ENCODE results near the gene NCOA4. TPM values are rescaled to one million over a fixed set of nuclear protein-coding genes. Genes with fewer than 3 reads are reported as not detected.

The NCOA4 gene
- total and polyA plus RNA-seq, 4 experiments from 2014 or later: 71.1 to 246 (median 118) TPM

DNA sequence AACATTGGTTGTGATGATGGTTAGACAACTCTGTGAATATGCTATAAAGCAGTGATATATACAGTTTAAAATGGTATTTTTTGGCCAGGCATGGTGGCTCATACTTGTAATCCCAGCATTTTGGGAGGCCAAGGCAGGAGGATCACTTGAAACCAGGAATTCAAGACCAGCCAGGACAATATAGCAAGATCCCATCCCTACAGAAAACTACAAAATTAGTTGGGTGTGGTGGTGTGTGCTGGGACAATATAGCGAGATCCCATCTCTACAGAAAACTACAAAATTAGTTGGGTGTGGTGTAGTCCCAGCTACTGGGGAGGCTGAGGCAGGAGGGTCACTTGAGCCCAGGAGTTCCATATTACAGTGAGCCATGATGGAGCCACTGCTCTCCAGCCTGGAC is 43.1 kb upstream of the NCOA4 start:
- Mint-ChIP-seq H3K4me3 (no peak overlapping the region), H3K36me3 (no peaks in the 10 kb centered on the region), H3K9me3 (peaks cover 0 to 2% (median 0%) of the 10 kb centered on the region in 8 donors), H3K27ac (peak overlapping the region in 1 of 7 donors; percentile 68), H3K27me3 (no peaks in the 10 kb centered on the region), H3K4me1 (peaks cover 8 to 22% (median 15%) of the 10 kb centered on the region in 4 donors)
- Histone ChIP-seq H3K4me1 (ENCODE audit: insufficient read depth, low read length) (peaks cover 10% of the 10 kb centered on the region), H3K36me3 (ENCODE audit: insufficient read depth, low read length) (no peaks in the 10 kb centered on the region), H3K27me3 (ENCODE audit: insufficient read depth, low read length) (no peaks in the 10 kb centered on the region), H3K9me3 (ENCODE audit: control insufficient read depth in 1 of 2, low read length in 2 of 2) (no peaks in the 10 kb centered on the region), H3K4me3 (ENCODE audit: low read length in 2 of 2) (no peak overlapping the region), H3K27ac (ENCODE audit: low read depth, low read length) (no peak overlapping the region)
- ChIA-PET POLR2A (ENCODE audit: partially characterized antibody) (no interaction called here), CTCF (ENCODE audit: partially characterized antibody) (interaction anchor here (1.0 kb wide), 1 partner anchor 10 kb away, joined by 6 read pairs; no protein-coding TSS in a partner anchor)
- DNase-seq: no peak
- intact Hi-C loops (cut with micrococcal nuclease): no loop called here

DNA sequence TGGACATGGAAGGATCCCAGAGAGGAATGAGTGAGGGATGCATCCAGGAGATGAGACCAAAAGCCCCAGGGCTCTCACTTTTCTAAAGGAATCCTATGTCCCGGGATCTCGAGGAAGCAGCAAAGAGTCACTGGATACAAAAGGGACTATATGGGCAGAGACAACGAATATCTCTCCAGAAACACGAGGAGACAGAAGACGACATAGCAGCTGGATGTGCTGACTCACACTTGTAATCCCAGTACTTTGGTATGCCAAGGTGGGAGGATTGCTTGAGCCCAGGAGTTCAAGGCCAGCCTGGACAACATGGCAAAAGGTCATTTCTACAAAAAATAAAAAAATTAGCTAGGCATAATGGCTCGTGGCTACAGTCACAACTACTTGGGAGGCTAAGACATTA is 40.3 kb upstream of the NCOA4 start:
- no peak for DNase-seq
- H3K4me3 Mint-ChIP-seq: no peak overlapping the region
- CTCF ChIA-PET (ENCODE audit: partially characterized antibody): interaction anchor here (1.2 kb wide), 1 partner anchor 41 kb away, joined by 4 read pairs; no protein-coding TSS in a partner anchor
- no peaks in the 10 kb centered on the region for H3K36me3 ChIP-seq (ENCODE audit: insufficient read depth, low read length)
- no peak overlapping the region for H3K27ac ChIP-seq (ENCODE audit: low read depth, low read length)
- peaks cover 0 to 5% (median 2%) of the 10 kb centered on the region in 4 donors for H3K4me1 Mint-ChIP-seq
- H3K27me3 ChIP-seq (ENCODE audit: insufficient read depth, low read length): no peaks in the 10 kb centered on the region
- intact Hi-C loops (cut with micrococcal nuclease): no loop called here
- H3K4me3 ChIP-seq (ENCODE audit: low read length in 2 of 2): no peak overlapping the region
- H3K27ac Mint-ChIP-seq: no peak overlapping the region
- no peaks in the 10 kb centered on the region for H3K27me3 Mint-ChIP-seq
- no peaks in the 10 kb centered on the region for H3K36me3 Mint-ChIP-seq
- no peaks in the 10 kb centered on the region for H3K4me1 ChIP-seq (ENCODE audit: insufficient read depth, low read length)
- POLR2A ChIA-PET (ENCODE audit: partially characterized antibody): interaction anchor here (0.7 to 1.9 kb wide), 3 partner anchors 9 to 25 kb away, joined by 3 to 9 read pairs (median 4); no protein-coding TSS in a partner anchor
- H3K9me3 Mint-ChIP-seq: peaks cover 0 to 2% (median 0%) of the 10 kb centered on the region in 8 donors
- H3K9me3 ChIP-seq (ENCODE audit: control insufficient read depth in 1 of 2, low read length in 2 of 2): no peaks in the 10 kb centered on the region

GRCh38 chr10:46069771-46070463 is 39.5 kb upstream of the NCOA4 start:
- H3K27me3 ChIP-seq (ENCODE audit: insufficient read depth, low read length): no peaks in the 10 kb centered on the region
- peak overlapping the region in 1 of 7 donors; percentile 5 for H3K27ac Mint-ChIP-seq
- CTCF ChIA-PET (ENCODE audit: partially characterized antibody): interaction anchor here (1.2 kb wide), 1 partner anchor 40 kb away, joined by 4 read pairs; no protein-coding TSS in a partner anchor

DNA sequence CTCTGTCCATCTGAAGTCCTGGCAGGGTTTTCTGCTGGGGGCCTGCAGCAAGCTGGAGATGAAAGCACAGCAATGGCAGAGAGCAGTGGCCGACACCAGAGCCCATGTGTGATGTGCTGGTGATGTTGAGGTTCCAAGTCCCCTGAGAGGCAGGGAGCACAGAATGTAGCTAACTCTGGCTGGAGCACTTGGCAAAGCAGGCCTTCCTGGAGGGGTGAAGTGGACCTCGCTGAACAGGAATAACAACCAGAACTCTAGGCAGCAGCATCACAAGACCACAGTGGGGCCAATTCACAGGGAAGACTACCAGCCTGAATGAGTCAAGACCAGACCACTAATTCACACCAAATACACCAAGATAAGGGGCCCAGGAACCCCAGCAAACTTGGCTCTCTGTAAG is 38.5 kb upstream of the NCOA4 start:
- H3K36me3 Mint-ChIP-seq: no peaks in the 10 kb centered on the region
- Histone ChIP-seq H3K27me3 (ENCODE audit: insufficient read depth, low read length) (no peaks in the 10 kb centered on the region), H3K4me1 (ENCODE audit: insufficient read depth, low read length) (no peaks in the 10 kb centered on the region), H3K36me3 (ENCODE audit: insufficient read depth, low read length) (no peaks in the 10 kb centered on the region), H3K9me3 (ENCODE audit: control insufficient read depth in 1 of 2, low read length in 2 of 2) (no peaks in the 10 kb centered on the region), H3K4me3 (ENCODE audit: low read length in 2 of 2) (no peak overlapping the region), H3K27ac (ENCODE audit: low read depth, low read length) (no peak overlapping the region)
- intact Hi-C loops (cut with micrococcal nuclease): no loop called here
- H3K4me1 Mint-ChIP-seq: peaks cover 0 to 5% (median under 1%) of the 10 kb centered on the region in 4 donors
- CTCF ChIA-PET (ENCODE audit: partially characterized antibody): no interaction called here
- POLR2A ChIA-PET (ENCODE audit: partially characterized antibody): interaction anchor here (1.4 kb wide), 1 partner anchor 9 kb away, joined by 3 read pairs; no protein-coding TSS in a partner anchor
- no peak overlapping the region for H3K27ac Mint-ChIP-seq
- peaks cover 0 to 2% (median 0%) of the 10 kb centered on the region in 8 donors for H3K9me3 Mint-ChIP-seq
- H3K4me3 Mint-ChIP-seq: no peak overlapping the region
- DNase-seq: no peak
- no peaks in the 10 kb centered on the region for H3K27me3 Mint-ChIP-seq

More at GRCh38 chr10:46069771-46070463, 39.5 kb upstream of the NCOA4 start:
- Mint-ChIP-seq H3K36me3 (no peaks in the 10 kb centered on the region), H3K27me3 (no peaks in the 10 kb centered on the region), H3K9me3 (peaks cover 0 to 2% (median 0%) of the 10 kb centered on the region in 8 donors), H3K4me1 (peaks cover 0 to 5% (median under 1%) of the 10 kb centered on the region in 4 donors), H3K4me3 (no peak overlapping the region)
- intact Hi-C loops (cut with micrococcal nuclease): no loop called here
- no peaks in the 10 kb centered on the region for H3K36me3 ChIP-seq (ENCODE audit: insufficient read depth, low read length)
- no peak overlapping the region for H3K27ac ChIP-seq (ENCODE audit: low read depth, low read length)
- H3K9me3 ChIP-seq (ENCODE audit: control insufficient read depth in 1 of 2, low read length in 2 of 2): no peaks in the 10 kb centered on the region
- no peak overlapping the region for H3K4me3 ChIP-seq (ENCODE audit: low read length in 2 of 2)
- POLR2A ChIA-PET (ENCODE audit: partially characterized antibody): interaction anchor here (1.6 to 1.9 kb wide), 2 partner anchors 22 to 25 kb away, joined by 4 to 9 read pairs; no protein-coding TSS in a partner anchor
- no peaks in the 10 kb centered on the region for H3K4me1 ChIP-seq (ENCODE audit: insufficient read depth, low read length)
- DNase-seq: no peak

GRCh38 chr10:46068117-46068516 is 37.7 kb upstream of the NCOA4 start:
- no peaks in the 10 kb centered on the region for H3K9me3 ChIP-seq (ENCODE audit: control insufficient read depth in 1 of 2, low read length in 2 of 2)
- no peaks in the 10 kb centered on the region for H3K36me3 Mint-ChIP-seq
- DNase-seq: no peak
- CTCF ChIA-PET (ENCODE audit: partially characterized antibody): no interaction called here
- POLR2A ChIA-PET (ENCODE audit: partially characterized antibody): interaction anchor here (1.4 kb wide), 1 partner anchor 9 kb away, joined by 3 read pairs; no protein-coding TSS in a partner anchor
- peaks cover 0 to 2% (median 0%) of the 10 kb centered on the region in 8 donors for H3K9me3 Mint-ChIP-seq
- H3K4me1 Mint-ChIP-seq: peaks cover 0 to 5% (median under 1%) of the 10 kb centered on the region in 4 donors
- H3K27ac ChIP-seq (ENCODE audit: low read depth, low read length): no peak overlapping the region
- no peaks in the 10 kb centered on the region for H3K4me1 ChIP-seq (ENCODE audit: insufficient read depth, low read length)
- intact Hi-C loops (cut with micrococcal nuclease): no loop called here
- no peak overlapping the region for H3K4me3 ChIP-seq (ENCODE audit: low read length in 2 of 2)
- H3K36me3 ChIP-seq (ENCODE audit: insufficient read depth, low read length): no peaks in the 10 kb centered on the region
- no peak overlapping the region for H3K27ac Mint-ChIP-seq
- no peak overlapping the region for H3K4me3 Mint-ChIP-seq
- H3K27me3 ChIP-seq (ENCODE audit: insufficient read depth, low read length): no peaks in the 10 kb centered on the region
- H3K27me3 Mint-ChIP-seq: no peaks in the 10 kb centered on the region

GRCh38 chr10:46064269-46064817 is 33.9 kb upstream of the NCOA4 start:
- Histone ChIP-seq H3K27ac (ENCODE audit: low read depth, low read length) (no peak overlapping the region), H3K27me3 (ENCODE audit: insufficient read depth, low read length) (no peaks in the 10 kb centered on the region), H3K4me1 (ENCODE audit: insufficient read depth, low read length) (no peaks in the 10 kb centered on the region), H3K4me3 (ENCODE audit: low read length in 2 of 2) (no peak overlapping the region), H3K36me3 (ENCODE audit: insufficient read depth, low read length) (no peaks in the 10 kb centered on the region), H3K9me3 (ENCODE audit: control insufficient read depth in 1 of 2, low read length in 2 of 2) (no peaks in the 10 kb centered on the region)
- peaks cover 0 to 2% (median 0%) of the 10 kb centered on the region in 8 donors for H3K9me3 Mint-ChIP-seq
- H3K4me3 Mint-ChIP-seq: no peak overlapping the region
- ChIA-PET CTCF (ENCODE audit: partially characterized antibody) (no interaction called here), POLR2A (ENCODE audit: partially characterized antibody) (no interaction called here)
- peaks cover 0 to 1% (median 0%) of the 10 kb centered on the region in 4 donors for H3K4me1 Mint-ChIP-seq
- intact Hi-C loops (cut with micrococcal nuclease): no loop called here
- H3K27ac Mint-ChIP-seq: no peak overlapping the region
- H3K27me3 Mint-ChIP-seq: no peaks in the 10 kb centered on the region
- DNase-seq: no peak
- H3K36me3 Mint-ChIP-seq: no peaks in the 10 kb centered on the region

- CTCF ChIA-PET (ENCODE audit: partially characterized antibody): interaction anchor here (0.7 kb wide), 1 partner anchor 34 kb away, joined by 3 read pairs; no protein-coding TSS in a partner anchor
These were observed 32.5 kb upstream of the NCOA4 start for GRCh38 chr10:46062723-46063428.

More at GRCh38 chr10:46062723-46063428, 32.5 kb upstream of the NCOA4 start:
- Histone ChIP-seq H3K27ac (ENCODE audit: low read depth, low read length) (no peak overlapping the region), H3K36me3 (ENCODE audit: insufficient read depth, low read length) (no peaks in the 10 kb centered on the region), H3K4me1 (ENCODE audit: insufficient read depth, low read length) (no peaks in the 10 kb centered on the region), H3K4me3 (ENCODE audit: low read length in 2 of 2) (no peak overlapping the region), H3K27me3 (ENCODE audit: insufficient read depth, low read length) (no peaks in the 10 kb centered on the region), H3K9me3 (ENCODE audit: control insufficient read depth in 1 of 2, low read length in 2 of 2) (no peaks in the 10 kb centered on the region)
- Mint-ChIP-seq H3K4me3 (no peak overlapping the region), H3K4me1 (no peaks in the 10 kb centered on the region), H3K27me3 (no peaks in the 10 kb centered on the region), H3K36me3 (no peaks in the 10 kb centered on the region), H3K9me3 (peaks cover 0 to 3% (median 0%) of the 10 kb centered on the region in 8 donors), H3K27ac (no peak overlapping the region)
- intact Hi-C loops (cut with micrococcal nuclease): no loop called here
- POLR2A ChIA-PET (ENCODE audit: partially characterized antibody): no interaction called here
- DNase-seq: no peak
